NCI-H69 (cell line): ENCODE results near the gene LDLR.
A peak's percentile ranks its signal among the peaks of the same experiment; 100 is the strongest.
"Not testable (repeated sequence)": the region's sequence is repeated elsewhere in the genome, so short reads cannot be mapped to it uniquely, and the experiment has no call there.

Experiments used
- DNase-seq: peaks from one replicate; lab custom pipeline; 2025; lab: John Stamatoyannopoulos, UW

Gene LDLR

GRCh38 chr19:11070123-11070522, 19.1 kb upstream of the LDLR start:
- no peak for DNase-seq

- no peak for DNase-seq
Observed at GRCh38 chr19:11073568-11073967, 15.7 kb upstream of the LDLR start.

GRCh38 chr19:11076792-11077191, 12.5 kb upstream of the LDLR start:
- DNase-seq = not testable (repeated sequence)

DNA sequence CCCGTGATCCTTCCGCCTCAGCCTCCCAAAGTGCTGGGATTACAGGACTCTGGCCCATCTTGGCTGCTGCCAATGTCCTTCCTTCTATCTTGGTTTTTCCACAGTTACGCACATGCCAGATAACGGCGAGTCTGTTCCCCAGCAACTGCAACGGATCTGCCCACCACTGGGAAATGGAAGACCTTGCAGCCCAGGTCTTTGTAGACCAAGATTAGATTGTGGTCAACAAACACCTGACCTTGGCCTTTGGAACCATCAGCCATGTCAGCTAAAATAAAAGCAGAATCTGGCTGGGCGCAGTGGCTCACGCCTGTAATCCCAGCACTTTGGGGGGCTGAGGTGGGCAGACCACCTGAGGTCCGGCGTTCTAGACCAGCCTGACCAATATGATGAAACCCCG, 10.4 kb upstream of the LDLR start:
- no peak for DNase-seq

DNA sequence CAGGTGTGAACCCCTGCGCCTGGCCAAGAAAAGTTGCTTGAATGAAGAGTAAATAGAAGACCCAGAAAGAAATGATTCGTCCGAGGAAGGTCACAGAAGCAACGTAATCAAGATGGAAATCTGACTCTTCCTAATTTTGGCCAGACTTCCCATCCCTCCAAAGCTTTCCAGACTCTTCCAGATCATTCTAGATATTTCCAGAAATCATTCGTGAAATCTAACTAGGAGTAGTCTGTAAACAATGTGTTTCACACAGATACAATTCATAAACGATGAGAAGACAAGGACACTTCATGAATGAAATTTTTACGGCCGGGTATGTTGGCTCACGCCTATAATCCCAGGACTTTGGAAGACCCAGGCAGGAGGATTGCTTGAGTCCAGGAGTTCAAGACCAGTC, 9.3 kb upstream of the LDLR start:
- no peak for DNase-seq

GRCh38 chr19:11087870-11088505, 1.3 kb upstream of the LDLR start:
- no peak for DNase-seq

- peak; percentile 69 for DNase-seq
Observed at GRCh38 chr19:11088506-11089253, 583 bp upstream of the LDLR start.

- DNase-seq = peak; percentile 77
Observed at GRCh38 chr19:11090014-11090263, 676 bp downstream of the LDLR start.

DNA sequence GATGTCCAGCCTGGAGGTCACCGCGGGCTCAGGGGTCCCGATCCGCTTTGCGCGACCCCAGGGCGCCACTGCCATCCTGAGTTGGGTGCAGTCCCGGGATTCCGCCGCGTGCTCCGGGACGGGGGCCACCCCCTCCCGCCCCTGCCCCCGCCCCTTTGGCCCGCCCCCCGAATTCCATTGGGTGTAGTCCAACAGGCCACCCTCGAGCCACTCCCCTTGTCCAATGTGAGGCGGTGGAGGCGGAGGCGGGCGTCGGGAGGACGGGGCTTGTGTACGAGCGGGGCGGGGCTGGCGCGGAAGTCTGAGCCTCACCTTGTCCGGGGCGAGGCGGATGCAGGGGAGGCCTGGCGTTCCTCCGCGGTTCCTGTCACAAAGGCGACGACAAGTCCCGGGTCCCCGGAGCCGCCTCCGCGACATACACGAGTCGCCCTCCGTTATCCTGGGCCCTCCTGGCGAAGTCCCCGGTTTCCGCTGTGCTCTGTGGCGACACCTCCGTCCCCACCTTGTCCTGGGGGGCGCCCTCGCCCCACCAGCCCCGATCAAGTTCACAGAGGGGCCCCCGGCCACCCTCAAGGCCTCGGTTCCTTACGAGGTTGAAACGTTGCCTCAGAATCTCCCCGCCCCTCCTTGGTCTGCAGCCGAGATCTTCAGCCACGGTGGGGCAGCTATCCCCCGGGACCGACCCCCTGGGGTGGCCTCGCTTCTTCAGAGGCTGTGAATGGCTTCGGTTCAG, 1.2 kb downstream of the LDLR start:
- DNase-seq = peak; percentile 99

- no peak for DNase-seq
Observed at GRCh38 chr19:11090997-11091702, 1.9 kb downstream of the LDLR start.

DNA sequence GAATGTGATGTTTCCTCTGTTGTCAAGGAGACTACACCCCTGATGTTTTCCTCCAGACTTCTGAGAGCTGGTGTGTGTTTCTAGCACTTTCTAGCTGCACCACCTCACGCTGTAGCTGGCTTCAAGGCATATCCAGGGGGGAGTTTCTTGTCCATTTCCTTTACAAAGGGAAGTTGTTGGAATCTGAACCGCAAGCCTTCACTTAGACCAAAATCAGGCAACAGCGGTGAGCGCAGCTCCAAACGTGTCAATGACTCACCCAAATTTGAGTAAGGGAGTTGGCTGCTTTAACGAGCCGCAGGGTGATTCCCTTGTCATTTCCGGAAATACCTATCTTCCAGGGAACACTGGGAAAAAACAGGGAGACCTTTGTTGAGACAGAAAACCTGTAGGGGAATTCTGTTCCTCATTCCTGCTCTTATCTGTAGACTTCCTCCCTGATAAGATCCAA, 2.5 kb downstream of the LDLR start:
- DNase-seq = no peak

DNA sequence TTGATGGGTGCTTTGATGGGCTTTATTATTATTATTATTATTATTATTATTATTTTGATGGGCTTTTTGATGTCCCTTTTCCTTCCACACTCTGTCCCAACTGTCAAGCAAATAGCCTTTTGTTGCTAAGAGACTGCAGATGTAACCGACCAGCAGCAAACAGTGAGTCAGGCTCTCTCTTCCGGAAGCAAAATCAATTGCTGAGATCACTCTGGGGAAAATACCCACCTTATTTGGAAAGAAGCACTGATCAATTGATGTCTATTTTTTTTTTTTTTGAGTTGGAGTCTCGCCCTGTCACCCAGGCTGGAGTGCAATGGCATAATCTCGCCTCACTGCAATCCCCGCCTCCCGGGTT, 2.9 kb downstream of the LDLR start:
- no peak for DNase-seq

- DNase-seq = no peak
Observed at GRCh38 chr19:11093689-11094238, 4.5 kb downstream of the LDLR start.

- no peak for DNase-seq
Observed at GRCh38 chr19:11094520-11094894, 5.2 kb downstream of the LDLR start.

GRCh38 chr19:11096210-11096841, 7.1 kb downstream of the LDLR start:
- no peak for DNase-seq

GRCh38 chr19:11097367-11097766, 8.1 kb downstream of the LDLR start:
- not testable (repeated sequence) for DNase-seq

- DNase-seq = no peak
Observed at GRCh38 chr19:11098327-11098726, 9.1 kb downstream of the LDLR start.

DNA sequence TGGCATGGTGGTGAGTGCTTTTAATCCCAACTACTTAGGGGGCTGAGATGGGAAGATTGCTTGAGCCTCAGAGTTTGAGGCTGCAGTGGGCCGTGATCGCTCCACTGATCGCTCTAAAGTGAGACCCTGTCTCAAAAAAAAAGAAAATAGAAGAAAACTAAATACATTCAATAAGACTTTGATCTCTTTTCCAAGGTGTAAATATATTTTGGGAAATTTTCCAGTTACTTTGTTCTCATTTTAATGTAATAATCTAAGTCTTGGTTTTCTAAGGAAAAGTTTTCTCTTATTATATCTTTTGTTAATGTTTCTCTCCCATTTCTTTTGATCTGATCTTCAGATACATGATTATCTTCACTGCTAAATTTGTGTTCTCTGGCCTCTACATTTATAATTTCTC, 9.6 kb downstream of the LDLR start:
- DNase-seq = no peak

DNA sequence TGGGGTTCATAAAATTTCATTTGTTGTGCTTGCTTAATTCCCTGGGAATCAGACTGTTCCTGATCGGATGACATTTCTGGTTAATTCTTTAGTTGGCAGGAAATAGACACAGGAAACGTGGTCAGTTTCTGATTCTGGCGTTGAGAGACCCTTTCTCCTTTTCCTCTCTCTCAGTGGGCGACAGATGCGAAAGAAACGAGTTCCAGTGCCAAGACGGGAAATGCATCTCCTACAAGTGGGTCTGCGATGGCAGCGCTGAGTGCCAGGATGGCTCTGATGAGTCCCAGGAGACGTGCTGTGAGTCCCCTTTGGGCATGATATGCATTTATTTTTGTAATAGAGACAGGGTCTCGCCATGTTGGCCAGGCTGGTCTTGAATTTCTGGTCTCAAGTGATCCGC, 10.8 kb downstream of the LDLR start:
- DNase-seq = no peak

- DNase-seq = no peak
Observed at GRCh38 chr19:11101057-11101456, 11.8 kb downstream of the LDLR start.

GRCh38 chr19:11102944-11103343, 13.7 kb downstream of the LDLR start:
- DNase-seq = no peak

- DNase-seq = not testable (repeated sequence)
Observed at GRCh38 chr19:11103667-11104066, 14.4 kb downstream of the LDLR start.
